H9 (cell line): ENCODE measurements around the gene VCAN. TPM values are rescaled to one million over a fixed set of nuclear protein-coding genes. Genes with fewer than 3 reads are reported as not detected.

ENCODE experiments used
- DNase-seq: peaks from one replicate; pipeline ENCODE4 v3.0.0-alpha.2; 2017
- H2AFZ ChIP-seq: one replicate; pipeline ENCODE4 v1.6.1; 2013; ENCODE audit warnings: mild to moderate bottlenecking, low read length, control low read depth, moderate library complexity
- H2AK5ac ChIP-seq: 2 replicates; pipeline ENCODE4 v1.6.1; 2013; ENCODE audit warnings: low read length, control low read depth, mixed read lengths; ENCODE audit not compliant: insufficient read length
- H2BK120ac ChIP-seq: one replicate; pipeline ENCODE4 v1.6.1; 2013; ENCODE audit warnings: low read depth, mild to moderate bottlenecking, low read length, control low read depth, inconsistent platforms; ENCODE audit not compliant: poor library complexity, severe bottlenecking
- H2BK12ac ChIP-seq: 2 replicates; pipeline ENCODE4 v1.6.1; 2013; ENCODE audit warnings: low read length, control low read depth, mixed read lengths, low read depth; ENCODE audit not compliant: insufficient read length
- H2BK15ac ChIP-seq: 2 replicates; pipeline ENCODE4 v1.6.1; 2013; ENCODE audit warnings: low read depth, low read length, control low read depth
- H2BK20ac ChIP-seq: one replicate; pipeline ENCODE4 v1.6.1; 2013; ENCODE audit warnings: low read depth, mild to moderate bottlenecking, low read length, control low read depth, inconsistent platforms; ENCODE audit not compliant: poor library complexity, severe bottlenecking
- H2BK5ac ChIP-seq: 2 replicates; pipeline ENCODE4 v1.6.1; 2013; ENCODE audit warnings: low read length, control low read depth, mixed read lengths; ENCODE audit not compliant: insufficient read length
- H3K14ac ChIP-seq: 2 replicates; pipeline ENCODE4 v1.6.1; 2013; ENCODE audit warnings: low read length, control low read depth; ENCODE audit not compliant: insufficient read depth
- H3K18ac ChIP-seq: 2 replicates; pipeline ENCODE4 v1.6.1; 2013; ENCODE audit warnings: low read depth, mild to moderate bottlenecking, mixed read lengths, low read length, control low read depth; ENCODE audit not compliant: insufficient read length
- H3K23ac ChIP-seq: 2 replicates; pipeline ENCODE4 v1.6.1; 2013; ENCODE audit warnings: low read length, control low read depth, mixed read lengths, low read depth; ENCODE audit not compliant: insufficient read length
- H3K23me2 ChIP-seq: 2 replicates; pipeline ENCODE4 v1.6.1; 2013; ENCODE audit warnings: low read depth, mild to moderate bottlenecking, mixed read lengths, low read length, control low read depth; ENCODE audit not compliant: insufficient read length, poor library complexity, severe bottlenecking
- H3K27ac ChIP-seq: 2 replicates; pipeline ENCODE4 v1.5.1; 2013; ENCODE audit warnings: low read length, control low read depth, mixed read lengths, low read depth; ENCODE audit not compliant: insufficient read length
- H3K27me3 ChIP-seq: 2 replicates; pipeline ENCODE4 v1.6.1; 2013; ENCODE audit warnings: low read length, control low read depth, inconsistent platforms; ENCODE audit not compliant: insufficient read depth
- H3K4ac ChIP-seq: 2 replicates; pipeline ENCODE4 v1.6.1; 2013; ENCODE audit warnings: low read depth, mild to moderate bottlenecking, control low read depth, inconsistent platforms, low read length, moderate library complexity
- H3K4me1 ChIP-seq: 2 replicates; pipeline ENCODE4 v1.6.1; 2013; ENCODE audit warnings: low read length, control low read depth, inconsistent platforms; ENCODE audit not compliant: insufficient read depth
- H3K4me2 ChIP-seq: 2 replicates; pipeline ENCODE4 v1.6.1; 2013; ENCODE audit warnings: low read length, control low read depth, mixed read lengths; ENCODE audit not compliant: insufficient read length, insufficient read depth
- H3K56ac ChIP-seq: 2 replicates; pipeline ENCODE4 v1.6.1; 2013; ENCODE audit warnings: low read depth, mild to moderate bottlenecking, mixed read lengths, low read length, control low read depth; ENCODE audit not compliant: insufficient read length
- H3K79me1 ChIP-seq: 2 replicates; pipeline ENCODE4 v1.6.1; 2013; ENCODE audit warnings: low read depth, mild to moderate bottlenecking, moderate library complexity, low read length, control low read depth, inconsistent platforms; ENCODE audit not compliant: insufficient read depth, poor library complexity, severe bottlenecking
- H3K79me2 ChIP-seq: 2 replicates; pipeline ENCODE4 v1.6.1; 2013; ENCODE audit warnings: low read length, control low read depth, inconsistent platforms; ENCODE audit not compliant: insufficient read depth
- H3K9ac ChIP-seq: 2 replicates; pipeline ENCODE4 v1.6.1; 2013; ENCODE audit warnings: low read length, control low read depth, mixed read lengths; ENCODE audit not compliant: insufficient read length; ENCODE audit errors: extremely low read depth
- H3K9me3 ChIP-seq: one replicate; pipeline ENCODE4 v1.6.1; 2013; ENCODE audit warnings: low read depth, low read length, inconsistent platforms; ENCODE audit not compliant: control insufficient read depth
- H3T11ph ChIP-seq: one replicate; pipeline ENCODE4 v1.6.1; 2013; ENCODE audit warnings: mild to moderate bottlenecking, low read length, control low read depth, inconsistent platforms
- H4K20me1 ChIP-seq: one replicate; pipeline ENCODE4 v1.6.1; 2013; ENCODE audit not compliant: control insufficient read depth, insufficient read length, insufficient read depth
- H4K5ac ChIP-seq: 2 replicates; pipeline ENCODE4 v1.6.1; 2013; ENCODE audit warnings: low read depth, mild to moderate bottlenecking, mixed read lengths, low read length, control low read depth; ENCODE audit not compliant: insufficient read length
- H4K8ac ChIP-seq: replicated peaks from 2 replicates; pipeline ENCODE4 v1.6.1; 2013; ENCODE audit warnings: low read length, control low read depth, mixed read lengths, low read depth; ENCODE audit not compliant: insufficient read length
- H4K91ac ChIP-seq: 2 replicates; pipeline ENCODE4 v1.6.1; 2013; ENCODE audit warnings: low read depth, mild to moderate bottlenecking, moderate library complexity, mixed read lengths, low read length, control low read depth; ENCODE audit not compliant: insufficient read length
- H3K27ac Mint-ChIP-seq, 3 experiments: 2 replicates in 2 of 3; 3 replicates in 1 of 3; pipeline ENCODE4 v1.8.0; 2020 to 2021; ENCODE audit warnings: mixed read lengths in 3 of 3, mild to moderate bottlenecking in 1 of 3, moderate library complexity in 1 of 3
- H3K27me3 Mint-ChIP-seq: 2 replicates; pipeline ENCODE4 v1.8.0; 2021; ENCODE audit warnings: low read depth, mild to moderate bottlenecking, moderate library complexity, mixed read lengths
- H3K36me3 Mint-ChIP-seq, 3 experiments: 2 replicates in 2 of 3; 3 replicates in 1 of 3; pipeline ENCODE4 v1.8.0; 2020 to 2021; ENCODE audit warnings: low read depth in 3 of 3, mixed read lengths in 3 of 3; ENCODE audit not compliant: insufficient read depth in 1 of 3
- H3K4me1 Mint-ChIP-seq, 2 experiments: 2 replicates each; pipeline ENCODE4 v1.8.0; 2020; ENCODE audit warnings: mixed read lengths in 2 of 2
- H3K4me3 Mint-ChIP-seq, 2 experiments: 2 replicates in 1 of 2; 3 replicates in 1 of 2; pipeline ENCODE4 v1.8.0; 2020 to 2021; ENCODE audit warnings: mild to moderate bottlenecking in 2 of 2, mixed read lengths in 2 of 2, moderate library complexity in 1 of 2
- H3K9me3 Mint-ChIP-seq, 2 experiments: 2 replicates in 1 of 2; 3 replicates in 1 of 2; pipeline ENCODE4 v1.8.0; 2020; ENCODE audit warnings: mild to moderate bottlenecking in 2 of 2, mixed read lengths in 2 of 2, moderate library complexity in 1 of 2
- WGBS: extraction: QIAGEN DNeasy Blood & Tissue Kit; methylation state at CpG from one replicate; pipeline ENCODE4 v1.1.7; 2013; ENCODE audit warnings: missing lambda C conversion rate, low lambda C conversion rate, mixed read lengths; ENCODE audit not compliant: insufficient read length; ENCODE audit errors: extremely low coverage; 5-methylcytosine and 5-hydroxymethylcytosine counted together
- total RNA-seq: library from RNA; stranded (reverse); gene quantifications from 2 replicates; pipeline ENCODE4 v1.2.1, GENCODE V29; 2021
- TF ChIP-seq, protein P1 (sequence below): fragments of 200-600 bp; sonication (generic); conservative IDR thresholded peaks from 3 replicates; pipeline ENCODE4 v1.8.0; 2021; ENCODE audit warnings: antibody characterized with exemption, mild to moderate bottlenecking

Gene VCAN
- total RNA-seq, 1 experiment from 2014 or later: 278 TPM

DNA sequence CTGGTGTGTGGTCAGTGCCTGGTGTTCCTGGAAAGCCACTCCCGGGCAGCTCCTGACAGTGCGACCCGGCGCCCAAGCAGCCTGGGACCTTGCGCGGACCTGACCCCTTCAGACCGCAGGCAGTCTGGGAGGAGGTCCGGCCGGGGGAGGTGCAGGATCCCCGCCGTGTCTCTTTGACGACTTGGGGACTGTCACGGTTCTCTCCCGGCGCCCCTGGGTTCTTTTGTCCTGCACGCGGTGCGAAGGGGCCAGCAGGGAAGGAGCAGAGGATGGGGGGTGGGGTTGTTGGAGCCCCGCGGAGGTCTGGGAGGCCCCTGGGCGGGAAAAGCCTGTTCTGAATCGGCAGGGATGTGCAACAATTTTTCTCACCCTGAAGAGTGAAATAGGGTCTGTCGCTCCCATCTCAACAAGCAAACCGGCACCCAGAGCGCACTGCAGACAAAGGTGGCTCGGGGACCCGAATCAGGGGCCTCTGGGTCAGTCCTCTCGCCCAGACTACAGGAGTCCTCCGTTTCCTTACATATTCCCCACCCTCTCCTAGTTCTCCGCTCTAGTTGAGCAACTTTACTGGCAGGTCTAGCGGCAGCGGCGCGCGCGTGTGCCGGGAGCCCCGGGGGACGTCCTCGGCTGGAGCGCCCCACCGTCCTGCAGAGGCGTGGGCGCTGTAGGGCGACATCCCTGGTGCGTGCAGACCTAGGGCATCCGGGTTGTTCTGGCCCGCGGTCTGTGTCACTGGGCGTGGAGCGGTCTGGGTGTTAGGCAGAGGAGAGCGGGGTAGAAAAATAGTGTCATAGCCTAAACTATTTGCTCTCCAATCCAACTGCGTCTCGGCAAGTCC, 1.2 kb downstream of the VCAN start:
- H4K5ac ChIP-seq: no peak overlapping the region
- no peak overlapping the region for H2BK120ac ChIP-seq
- H3K9ac ChIP-seq: peak overlapping the region; percentile 94
- no peak overlapping the region for H2AFZ ChIP-seq
- no peak overlapping the region for H3K56ac ChIP-seq
- H4K91ac ChIP-seq: no peak overlapping the region
- H2BK12ac ChIP-seq: no peak overlapping the region
- Mint-ChIP-seq H3K4me1 (peaks cover 55 to 71% of the 10 kb centered on the region in 2 experiments), H3K27ac (peak overlapping the region; percentile 96 to 98 (median 96)), H3K4me3 (peak overlapping the region; percentile 92 to 93), H3K27me3 (no peaks in the 10 kb centered on the region), H3K36me3 (peaks cover 0 to 12% (median 0%) of the 10 kb centered on the region in 3 experiments; a peak in 5 of 7 replicates), H3K9me3 (no peaks in the 10 kb centered on the region; a peak in 2 of 5 replicates)
- peaks cover 36% of the 10 kb centered on the region for H3K23me2 ChIP-seq
- H4K8ac ChIP-seq: no peak overlapping the region
- H3K23ac ChIP-seq: no peak overlapping the region
- H3K4me1 ChIP-seq: peaks cover 6% of the 10 kb centered on the region; the same call in 1 of the 2 replicates
- WGBS: no CpG with 5 or more reads among the region's 54 CpGs
- no peaks in the 10 kb centered on the region for H4K20me1 ChIP-seq
- H3K4me2 ChIP-seq: peak overlapping the region; percentile 55
- H3K27ac ChIP-seq: no peak overlapping the region
- H3T11ph ChIP-seq: no peak overlapping the region
- H2AK5ac ChIP-seq: no peak overlapping the region
- H3K14ac ChIP-seq: peak overlapping the region; percentile 49
- H2BK20ac ChIP-seq: no peak overlapping the region
- no peak overlapping the region for H3K4ac ChIP-seq
- no peak overlapping the region for H2BK15ac ChIP-seq
- no peaks in the 10 kb centered on the region for H3K9me3 ChIP-seq
- H3K18ac ChIP-seq: peak overlapping the region; percentile 56
- H2BK5ac ChIP-seq: no peak overlapping the region
- DNase-seq: peak; percentile 61
- H3K27me3 ChIP-seq: no peaks in the 10 kb centered on the region
- peaks cover 4% of the 10 kb centered on the region; the same call in 1 of the 2 replicates for H3K79me2 ChIP-seq
- TF ChIP-seq, protein P1, sequence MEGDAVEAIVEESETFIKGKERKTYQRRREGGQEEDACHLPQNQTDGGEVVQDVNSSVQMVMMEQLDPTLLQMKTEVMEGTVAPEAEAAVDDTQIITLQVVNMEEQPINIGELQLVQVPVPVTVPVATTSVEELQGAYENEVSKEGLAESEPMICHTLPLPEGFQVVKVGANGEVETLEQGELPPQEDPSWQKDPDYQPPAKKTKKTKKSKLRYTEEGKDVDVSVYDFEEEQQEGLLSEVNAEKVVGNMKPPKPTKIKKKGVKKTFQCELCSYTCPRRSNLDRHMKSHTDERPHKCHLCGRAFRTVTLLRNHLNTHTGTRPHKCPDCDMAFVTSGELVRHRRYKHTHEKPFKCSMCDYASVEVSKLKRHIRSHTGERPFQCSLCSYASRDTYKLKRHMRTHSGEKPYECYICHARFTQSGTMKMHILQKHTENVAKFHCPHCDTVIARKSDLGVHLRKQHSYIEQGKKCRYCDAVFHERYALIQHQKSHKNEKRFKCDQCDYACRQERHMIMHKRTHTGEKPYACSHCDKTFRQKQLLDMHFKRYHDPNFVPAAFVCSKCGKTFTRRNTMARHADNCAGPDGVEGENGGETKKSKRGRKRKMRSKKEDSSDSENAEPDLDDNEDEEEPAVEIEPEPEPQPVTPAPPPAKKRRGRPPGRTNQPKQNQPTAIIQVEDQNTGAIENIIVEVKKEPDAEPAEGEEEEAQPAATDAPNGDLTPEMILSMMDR: no peak
- H3K79me1 ChIP-seq: no peaks in the 10 kb centered on the region
